H1 (cell line): ENCODE results near the gene SPINDOC.

Source experiments
- CEBPB ChIP-seq: IDR thresholded peaks from 2 replicates; pipeline ENCODE4 v1.6.1; 2012; ENCODE audit warnings: low read depth, low read length
- CHD1 ChIP-seq: IDR thresholded peaks from 2 replicates; pipeline ENCODE4 v1.6.1; 2012; ENCODE audit warnings: low read depth, low read length, improper control_type of control experiment
- EGR1 ChIP-seq: IDR thresholded peaks from 2 replicates; pipeline ENCODE4 v1.6.1; 2011; ENCODE audit warnings: low read depth, low read length, borderline replicate concordance
- EZH2 ChIP-seq: fragments of 200-600 bp; sonication (generic); IDR thresholded peaks from 2 replicates; pipeline ENCODE4 v1.7.1; 2012; ENCODE audit warnings: low read depth, mild to moderate bottlenecking, moderate library complexity, low read length, inconsistent platforms; ENCODE audit not compliant: severe bottlenecking
- POLR2AphosphoS5 ChIP-seq: IDR thresholded peaks from 2 replicates; pipeline ENCODE4 v1.6.1; 2011; ENCODE audit warnings: low read depth, low read length
- RFX5 ChIP-seq: IDR thresholded peaks from 2 replicates; pipeline ENCODE4 v1.6.1; 2011; ENCODE audit warnings: low read depth, low read length, improper control_type of control experiment, borderline replicate concordance
- YY1 ChIP-seq: IDR thresholded peaks from 2 replicates; pipeline ENCODE4 v1.6.1; 2011; ENCODE audit warnings: low read depth, mild to moderate bottlenecking, low read length
- TF ChIP-seq, protein P1 (sequence below), 3 experiments: IDR thresholded peaks; 1 replicate in 2 of 3; 2 replicates in 1 of 3; pipeline versions ENCODE4 v1.5.1 to v1.6.1; 2011; ENCODE audit warnings: low read length in 3 of 3, mild to moderate bottlenecking in 3 of 3, inconsistent platforms in 2 of 3, low read depth in 1 of 3, moderate library complexity in 1 of 3; ENCODE audit not compliant: insufficient read depth in 1 of 3; ENCODE audit errors: control extremely low read depth in 1 of 3
- TF ChIP-seq, protein P2 (sequence below): IDR thresholded peaks from 2 replicates; pipeline ENCODE4 v1.6.1; 2012; ENCODE audit warnings: inconsistent platforms

DNA sequence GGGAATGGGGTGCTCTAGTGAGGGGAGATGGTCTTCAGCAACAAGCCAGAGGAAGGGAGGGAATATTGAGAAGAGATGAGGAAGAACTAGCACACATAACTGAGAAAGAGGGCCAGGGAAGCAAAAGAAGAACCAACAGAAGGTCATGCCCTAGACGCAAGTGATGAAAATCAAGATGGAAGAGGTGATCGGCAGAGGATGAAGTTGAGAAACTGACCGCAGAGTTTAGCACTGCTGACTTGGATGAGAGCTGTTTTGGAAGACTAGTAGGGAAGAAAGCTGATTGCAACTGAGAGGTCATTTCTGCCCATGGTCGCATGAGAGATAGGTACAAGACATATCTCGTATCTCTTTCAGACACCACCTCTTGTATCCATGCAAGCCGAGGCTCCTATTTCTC, 2.9 kb downstream of the SPINDOC start:
- TF ChIP-seq POLR2AphosphoS5 (no peak), YY1 (no peak), CHD1 (no peak), CEBPB (no peak), EZH2 (no peak), RFX5 (no peak), EGR1 (no peak)
- TF ChIP-seq, protein P1, sequence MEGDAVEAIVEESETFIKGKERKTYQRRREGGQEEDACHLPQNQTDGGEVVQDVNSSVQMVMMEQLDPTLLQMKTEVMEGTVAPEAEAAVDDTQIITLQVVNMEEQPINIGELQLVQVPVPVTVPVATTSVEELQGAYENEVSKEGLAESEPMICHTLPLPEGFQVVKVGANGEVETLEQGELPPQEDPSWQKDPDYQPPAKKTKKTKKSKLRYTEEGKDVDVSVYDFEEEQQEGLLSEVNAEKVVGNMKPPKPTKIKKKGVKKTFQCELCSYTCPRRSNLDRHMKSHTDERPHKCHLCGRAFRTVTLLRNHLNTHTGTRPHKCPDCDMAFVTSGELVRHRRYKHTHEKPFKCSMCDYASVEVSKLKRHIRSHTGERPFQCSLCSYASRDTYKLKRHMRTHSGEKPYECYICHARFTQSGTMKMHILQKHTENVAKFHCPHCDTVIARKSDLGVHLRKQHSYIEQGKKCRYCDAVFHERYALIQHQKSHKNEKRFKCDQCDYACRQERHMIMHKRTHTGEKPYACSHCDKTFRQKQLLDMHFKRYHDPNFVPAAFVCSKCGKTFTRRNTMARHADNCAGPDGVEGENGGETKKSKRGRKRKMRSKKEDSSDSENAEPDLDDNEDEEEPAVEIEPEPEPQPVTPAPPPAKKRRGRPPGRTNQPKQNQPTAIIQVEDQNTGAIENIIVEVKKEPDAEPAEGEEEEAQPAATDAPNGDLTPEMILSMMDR (IDR thresholded peaks at IDR 0.05; ENCODE audit: control extremely low read depth in 1 of 3, insufficient read depth in 1 of 3, low read depth in 1 of 3, low read length in 3 of 3): no peak
- TF ChIP-seq, protein P2, sequence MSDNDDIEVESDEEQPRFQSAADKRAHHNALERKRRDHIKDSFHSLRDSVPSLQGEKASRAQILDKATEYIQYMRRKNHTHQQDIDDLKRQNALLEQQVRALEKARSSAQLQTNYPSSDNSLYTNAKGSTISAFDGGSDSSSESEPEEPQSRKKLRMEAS: no peak
